Measurements from ENCODE around the gene GYG1. TPM values are rescaled to one million over a fixed set of nuclear protein-coding genes. Genes with fewer than 3 reads are reported as not detected.

The GYG1 gene
- total and polyA plus RNA-seq, 2 donors from 2014 or later: 31.3 to 37.9 TPM

GRCh38 chr3:149007567-149008257, 16.4 kb downstream of the GYG1 start:
- Histone ChIP-seq H3K27ac (ENCODE audit: low read depth in 2 of 2, low read length in 2 of 2) (no peak overlapping the region), H3K9me3 (ENCODE audit: control insufficient read depth in 2 of 3, insufficient read depth in 1 of 3, low read length in 3 of 3) (no peaks in the 10 kb centered on the region), H3K27me3 (ENCODE audit: control insufficient read depth, insufficient read depth, low read length) (no peaks in the 10 kb centered on the region), H3K4me3 (ENCODE audit: low read length in 3 of 3) (no peak overlapping the region), H3K36me3 (ENCODE audit: control insufficient read depth in 2 of 3, insufficient read depth in 3 of 3, low read length in 3 of 3) (peaks cover 2 to 24% (median 15%) of the 10 kb centered on the region in 3 donors), H3K4me1 (ENCODE audit: control insufficient read depth in 2 of 3, insufficient read depth in 2 of 3, low read depth in 1 of 3, low read length in 3 of 3) (no peaks in the 10 kb centered on the region), H3K9ac (ENCODE audit: low read length in 3 of 3) (no peak overlapping the region)
- no peak for TF ChIP-seq CTCF (IDR thresholded peaks at IDR 0.05; ENCODE audit: borderline replicate concordance, extremely low read depth, insufficient read depth)
- DNase-seq (no peak), FAIRE-seq (no peak)
- intact Hi-C loops (cut with DNase I): no loop called here

GRCh38 chr3:149009732-149010131, 18.4 kb downstream of the GYG1 start:
- Histone ChIP-seq H3K9ac (ENCODE audit: low read length in 3 of 3) (no peak overlapping the region), H3K4me3 (ENCODE audit: low read length in 3 of 3) (no peak overlapping the region), H3K4me1 (ENCODE audit: control insufficient read depth in 2 of 3, insufficient read depth in 2 of 3, low read depth in 1 of 3, low read length in 3 of 3) (no peaks in the 10 kb centered on the region), H3K36me3 (ENCODE audit: control insufficient read depth in 2 of 3, insufficient read depth in 3 of 3, low read length in 3 of 3) (peaks cover 2 to 32% (median 15%) of the 10 kb centered on the region in 3 donors), H3K27me3 (ENCODE audit: control insufficient read depth, insufficient read depth, low read length) (no peaks in the 10 kb centered on the region), H3K9me3 (ENCODE audit: control insufficient read depth in 2 of 3, insufficient read depth in 1 of 3, low read length in 3 of 3) (no peaks in the 10 kb centered on the region), H3K27ac (ENCODE audit: low read depth in 2 of 2, low read length in 2 of 2) (no peak overlapping the region)
- DNase-seq (no peak), FAIRE-seq (no peak)
- no peak for TF ChIP-seq CTCF (IDR thresholded peaks at IDR 0.05; ENCODE audit: borderline replicate concordance, extremely low read depth, insufficient read depth)
- intact Hi-C loops (cut with DNase I): no loop called here

GRCh38 chr3:149010504-149010951, 19.2 kb downstream of the GYG1 start:
- peaks cover 2 to 32% (median 15%) of the 10 kb centered on the region in 3 donors for H3K36me3 ChIP-seq (ENCODE audit: control insufficient read depth in 2 of 3, insufficient read depth in 3 of 3, low read length in 3 of 3)
- DNase-seq (peak in 1 of 5 donors; percentile 11), FAIRE-seq (no peak)
- H3K27me3 ChIP-seq (ENCODE audit: control insufficient read depth, insufficient read depth, low read length): no peaks in the 10 kb centered on the region
- H3K4me1 ChIP-seq (ENCODE audit: control insufficient read depth in 2 of 3, insufficient read depth in 2 of 3, low read depth in 1 of 3, low read length in 3 of 3): no peaks in the 10 kb centered on the region
- intact Hi-C loops (cut with DNase I): no loop called here
- no peak overlapping the region for H3K27ac ChIP-seq (ENCODE audit: low read depth in 2 of 2, low read length in 2 of 2)
- H3K9ac ChIP-seq (ENCODE audit: low read length in 3 of 3): no peak overlapping the region
- TF ChIP-seq CTCF (IDR thresholded peaks at IDR 0.05; ENCODE audit: borderline replicate concordance, extremely low read depth, insufficient read depth): no peak
- no peak overlapping the region for H3K4me3 ChIP-seq (ENCODE audit: low read length in 3 of 3)
- H3K9me3 ChIP-seq (ENCODE audit: control insufficient read depth in 2 of 3, insufficient read depth in 1 of 3, low read length in 3 of 3): no peaks in the 10 kb centered on the region
